Prostate gland (tissue), 2 donors: ENCODE results near the gene RNF113B.

Experiments
- CTCF ChIP-seq, 4 experiments: fragments of 200-600 bp in 2 of 4; fragments of 450-650 bp in 2 of 4; sonication (generic) in 2 of 4; IDR thresholded peaks; 1 replicate in 3 of 4; 2 replicates in 1 of 4; pipeline ENCODE4 v1.5.1; 2016 to 2019; ENCODE audit warnings: antibody characterized with exemption in 4 of 4, mild to moderate bottlenecking in 2 of 4, moderate library complexity in 2 of 4
- POLR2A ChIP-seq: fragments of 450-650 bp; IDR thresholded peaks from one replicate; pipeline ENCODE4 v1.6.1; 2016; ENCODE audit warnings: antibody characterized with exemption, mild to moderate bottlenecking
- POLR2AphosphoS5 ChIP-seq: sonication (generic); formaldehyde crosslinking; IDR thresholded peaks from one replicate; pipeline ENCODE4 v1.6.1; 2017; ENCODE audit warnings: antibody characterized with exemption

GRCh38 chr13:98181111-98181815 lies 4.2 kb upstream of the RNF113B start:
- no peak for TF ChIP-seq POLR2A
- TF ChIP-seq CTCF (IDR thresholded peaks at IDR 0.05): no peak
- TF ChIP-seq POLR2AphosphoS5: no peak
